WTC11 (cell line): ENCODE measurements around the gene KLHL29.

Source experiments
- ATF2 ChIP-seq: sonication (generic); formaldehyde crosslinking; IDR thresholded peaks from 2 replicates; pipeline ENCODE4 v1.8.1; 2022; ENCODE audit warnings: low read depth, missing genetic modification reagents, borderline replicate concordance
- CTCF ChIP-seq: fragments of 200-600 bp; IDR thresholded peaks from 2 replicates; pipeline ENCODE4 v1.8.0; 2022; ENCODE audit warnings: antibody characterized with exemption
- ERG ChIP-seq: fragments of 250-450 bp; sonication (Bioruptor Pico); IDR thresholded peaks from 2 replicates; pipeline ENCODE4 v1.8.0; 2021; ENCODE audit warnings: mild to moderate bottlenecking
- IRF1 ChIP-seq: sonication (generic); formaldehyde crosslinking; IDR thresholded peaks from 2 replicates; pipeline ENCODE4 v1.8.0; 2023; ENCODE audit warnings: missing genetic modification reagents
- IRF2 ChIP-seq: sonication (generic); formaldehyde crosslinking; IDR thresholded peaks from 2 replicates; pipeline ENCODE4 v1.8.0; 2022; ENCODE audit warnings: low read depth, missing genetic modification reagents, borderline replicate concordance
- MAX ChIP-seq: sonication (generic); formaldehyde crosslinking; IDR thresholded peaks from 2 replicates; pipeline ENCODE4 v1.8.0; 2022; ENCODE audit warnings: mild to moderate bottlenecking, missing genetic modification reagents
- STAT6 ChIP-seq: sonication (generic); formaldehyde crosslinking; conservative IDR thresholded peaks from 2 replicates; pipeline ENCODE4 v1.8.1; 2023; ENCODE audit warnings: mild to moderate bottlenecking, low read depth, missing genetic modification reagents, moderate library complexity
- ZNF423 ChIP-seq: fragments of 250-450 bp; sonication (Bioruptor Pico); IDR thresholded peaks from 2 replicates; pipeline ENCODE4 v2.1.2; 2022; ENCODE audit warnings: mild to moderate bottlenecking, moderate library complexity
- ZNF425 ChIP-seq: fragments of 250-450 bp; sonication (Bioruptor Pico); conservative IDR thresholded peaks from 2 replicates; pipeline ENCODE4 v1.9.0; 2021; ENCODE audit warnings: mild to moderate bottlenecking

GRCh38 chr2:23547725-23548124 lies 162.7 kb downstream of the KLHL29 start:
- TF ChIP-seq ZNF425: no peak
- TF ChIP-seq CTCF: no peak
- TF ChIP-seq ATF2: no peak
- TF ChIP-seq ZNF423: no peak
- TF ChIP-seq IRF1 (CRISPR knock-in tag): no peak
- no peak for TF ChIP-seq ERG (CRISPR knock-in tag)
- no peak for TF ChIP-seq STAT6 (CRISPR knock-in tag)
- TF ChIP-seq MAX (CRISPR knock-in tag): no peak
- TF ChIP-seq IRF2: no peak
